GM23338 (cell line): Measurements from ENCODE around the gene TJP1. TPM values are rescaled to one million over a fixed set of nuclear protein-coding genes. Genes with fewer than 3 reads are reported as not detected.

Experiments used
- ATAC-seq: fragments of 200-7000 bp; cut with Tn5 transposase; 3 replicates; pipeline ENCODE4 v1.9.1; 2020
- DNase-seq: peaks from one replicate; pipeline ENCODE4 v3.0.0-alpha.2; 2015; ENCODE audit warnings: low spot score
- H2AFZ ChIP-seq: fragments of 200-600 bp; sonication (generic); 2 replicates; pipeline ENCODE4 v1.8.0; 2016; ENCODE audit warnings: antibody characterized with exemption, mild to moderate bottlenecking, moderate library complexity
- H3F3A ChIP-seq: fragments of 200-600 bp; sonication (generic); replicated peaks from 2 replicates; pipeline ENCODE4 v1.8.0; 2017; ENCODE audit warnings: antibody characterized with exemption, mixed run types, low read depth
- H3K27ac ChIP-seq: fragments of 200-600 bp; sonication (generic); 2 replicates; pipeline ENCODE4 v1.6.1; 2016; ENCODE audit warnings: low read depth
- H3K27me3 ChIP-seq: fragments of 200-600 bp; sonication (generic); 2 replicates; pipeline ENCODE4 v1.8.0; 2016; ENCODE audit warnings: mild to moderate bottlenecking, mixed run types, moderate library complexity; ENCODE audit not compliant: insufficient read depth
- H3K36me3 ChIP-seq: fragments of 200-600 bp; sonication (generic); 2 replicates; pipeline ENCODE4 v1.8.0; 2016; ENCODE audit warnings: mild to moderate bottlenecking; ENCODE audit not compliant: insufficient read depth
- H3K4me1 ChIP-seq: fragments of 200-600 bp; sonication (generic); 2 replicates; pipeline ENCODE4 v1.8.0; 2016; ENCODE audit warnings: mild to moderate bottlenecking, moderate library complexity; ENCODE audit not compliant: insufficient read depth
- H3K4me2 ChIP-seq: fragments of 200-600 bp; sonication (generic); 2 replicates; pipeline ENCODE4 v1.7.1; 2017; ENCODE audit warnings: mixed run types
- H3K4me3 ChIP-seq: fragments of 200-600 bp; sonication (generic); 2 replicates; pipeline ENCODE4 v1.6.1; 2016; ENCODE audit warnings: mixed run types
- H3K79me2 ChIP-seq: fragments of 200-600 bp; sonication (generic); replicated peaks from 2 replicates; pipeline ENCODE4 v1.8.0; 2017; ENCODE audit warnings: mild to moderate bottlenecking; ENCODE audit not compliant: insufficient read depth
- H3K9me2 ChIP-seq: fragments of 200-600 bp; sonication (generic); 2 replicates; pipeline ENCODE4 v1.8.0; 2017; ENCODE audit not compliant: insufficient read depth
- H4K20me1 ChIP-seq: fragments of 200-600 bp; sonication (generic); replicated peaks from 2 replicates; pipeline ENCODE4 v1.8.0; 2017; ENCODE audit warnings: mild to moderate bottlenecking; ENCODE audit not compliant: insufficient read depth
- H3K27ac Mint-ChIP-seq: 2 replicates; pipeline ENCODE4 v1.8.0; 2020; ENCODE audit warnings: inconsistent platforms, mild to moderate bottlenecking, moderate library complexity, mixed read lengths
- H3K27me3 Mint-ChIP-seq: 3 replicates; pipeline ENCODE4 v1.8.0; 2022; ENCODE audit warnings: low read depth, mild to moderate bottlenecking, moderate library complexity, mixed read lengths, inconsistent platforms; ENCODE audit not compliant: insufficient read depth, poor library complexity
- H3K36me3 Mint-ChIP-seq: 3 replicates; pipeline ENCODE4 v1.8.0; 2021; ENCODE audit warnings: low read depth, mild to moderate bottlenecking, inconsistent platforms, moderate library complexity, mixed read lengths
- H3K4me1 Mint-ChIP-seq: 3 replicates; pipeline ENCODE4 v1.8.0; 2020; ENCODE audit warnings: mild to moderate bottlenecking, inconsistent platforms, mixed read lengths
- H3K4me3 Mint-ChIP-seq: 3 replicates; pipeline ENCODE4 v1.8.0; 2021; ENCODE audit warnings: moderate library complexity, mild to moderate bottlenecking, inconsistent platforms, mixed read lengths
- H3K9me3 Mint-ChIP-seq: 3 replicates; pipeline ENCODE4 v1.8.0; 2020; ENCODE audit warnings: moderate library complexity, mild to moderate bottlenecking, inconsistent platforms, mixed read lengths
- CREB1 ChIP-seq: fragments of 250-450 bp; sonication (Bioruptor Pico); IDR thresholded peaks from 2 replicates; pipeline ENCODE4 v1.5.0; 2020; ENCODE audit warnings: low read depth, mild to moderate bottlenecking, moderate library complexity
- ETS1 ChIP-seq: IDR thresholded peaks from 2 replicates; pipeline ENCODE4 v1.6.1; 2016; ENCODE audit warnings: antibody characterized with exemption
- EZH2 ChIP-seq: fragments of 200-600 bp; sonication (generic); IDR thresholded peaks from one replicate; pipeline ENCODE4 v1.8.0; 2017; ENCODE audit warnings: antibody characterized with exemption, mild to moderate bottlenecking, low read depth; ENCODE audit not compliant: unreplicated experiment
- EZH2phosphoT487 ChIP-seq: fragments of 200-600 bp; sonication (generic); IDR thresholded peaks from one replicate; pipeline ENCODE4 v1.8.1; 2018; ENCODE audit warnings: antibody characterized with exemption; ENCODE audit not compliant: unreplicated experiment
- JUNB ChIP-seq: IDR thresholded peaks from one replicate; pipeline ENCODE4 v1.6.1; 2016; ENCODE audit warnings: antibody characterized with exemption; ENCODE audit not compliant: unreplicated experiment
- NANOG ChIP-seq: IDR thresholded peaks from 2 replicates; pipeline ENCODE4 v1.6.1; 2016; ENCODE audit warnings: antibody characterized with exemption, borderline replicate concordance
- POLR2AphosphoS5 ChIP-seq: IDR thresholded peaks from 2 replicates; pipeline ENCODE4 v1.6.1; 2016; ENCODE audit warnings: antibody characterized with exemption, low read depth
- REST ChIP-seq: IDR thresholded peaks from one replicate; pipeline ENCODE4 v1.6.1; 2018; ENCODE audit warnings: antibody characterized with exemption; ENCODE audit not compliant: unreplicated experiment
- ZNF331 ChIP-seq: fragments of 250-450 bp; sonication (Bioruptor Pico); IDR thresholded peaks from 2 replicates; pipeline ENCODE4 v1.5.0; 2020; ENCODE audit warnings: low read depth, mild to moderate bottlenecking, moderate library complexity
- ZNF462 ChIP-seq: fragments of 250-450 bp; sonication (Bioruptor Pico); IDR thresholded peaks from 2 replicates; pipeline ENCODE4 v1.5.0; 2020; ENCODE audit warnings: mild to moderate bottlenecking, moderate library complexity
- polyA plus RNA-seq: library from polyadenylated mRNA; unstranded; fragments of >200 nt; fragmentation: Nextera tagmentation; extraction: Ambion mirVana; gene quantifications from 2 replicates; pipeline ENCODE4 v1.2.1, GENCODE V29; 2016
- total RNA-seq: library from RNA; depleted of rRNA; stranded (reverse); fragments of >200 nt; shearing (Covaris generic); gene quantifications from 2 replicates; pipeline ENCODE4 v1.2.3, GENCODE V29; 2014

The TJP1 gene
- total and polyA plus RNA-seq, 2 experiments from 2014 or later = 76.2 to 116 TPM

- TF ChIP-seq ETS1 (no peak), REST (no peak), POLR2AphosphoS5 (no peak)
Observed at GRCh38 chr15:29670998-29671981, 151.0 kb downstream of the TJP1 start (continued).

GRCh38 chr15:29670266-29670665, 152.0 kb downstream of the TJP1 start:
- peaks cover 17% of the 10 kb centered on the region for H3K27me3 Mint-ChIP-seq
- H3K4me1 Mint-ChIP-seq = peaks cover 19% of the 10 kb centered on the region
- H3K36me3 Mint-ChIP-seq = no peaks in the 10 kb centered on the region; the same call in 2 of the 3 replicates
- H3K36me3 ChIP-seq = no peaks in the 10 kb centered on the region
- H3F3A ChIP-seq = 0 out of 2 replicates have a peak, but pooled peaks cover 14% of the 10 kb centered on the region
- no peaks in the 10 kb centered on the region for H4K20me1 ChIP-seq
- no peak overlapping the region for H3K4me3 Mint-ChIP-seq
- H3K4me1 ChIP-seq = peaks cover 19% of the 10 kb centered on the region
- no peak overlapping the region for H3K27ac Mint-ChIP-seq
- H2AFZ ChIP-seq = peak overlapping the region; percentile 74
- no peaks in the 10 kb centered on the region for H3K79me2 ChIP-seq
- H3K27ac ChIP-seq = no peak overlapping the region
- H3K4me2 ChIP-seq = no peak overlapping the region
- DNase-seq (no peak), ATAC-seq (no peak)
- H3K9me2 ChIP-seq = peaks cover 7% of the 10 kb centered on the region
- no peak overlapping the region for H3K4me3 ChIP-seq
- no peaks in the 10 kb centered on the region for H3K9me3 Mint-ChIP-seq
- H3K27me3 ChIP-seq = 0 out of 2 replicates have a peak, but pooled peaks cover 2% of the 10 kb centered on the region
- TF ChIP-seq CREB1 (no peak), ZNF331 (CRISPR knock-in tag) (no peak), EZH2 (no peak), ZNF462 (no peak), EZH2phosphoT487 (no peak), NANOG (no peak), JUNB (no peak), POLR2AphosphoS5 (no peak), ETS1 (no peak)
